ENCODE results near the gene MRPS18C.

DNA sequence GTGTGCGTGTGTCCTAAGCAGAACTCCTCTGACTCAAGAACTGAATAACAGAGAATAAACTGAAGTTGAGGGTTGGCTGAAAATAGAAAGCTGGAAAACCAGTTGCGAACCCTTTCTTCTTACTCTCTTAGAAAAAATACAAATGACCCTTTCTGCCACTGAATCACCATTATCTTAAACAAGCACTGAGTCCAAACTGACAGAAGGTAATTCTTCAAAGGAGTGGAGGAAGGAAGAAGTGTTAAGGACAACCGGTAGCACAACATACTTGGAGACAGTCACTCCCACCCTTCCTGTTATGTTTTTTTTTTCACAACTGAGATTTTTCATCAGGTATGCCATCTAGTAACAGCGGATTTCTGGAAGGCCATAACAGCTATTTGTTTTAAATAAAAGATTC is 38.3 kb upstream of the MRPS18C start:
- no peak for TF ChIP-seq POLR2AphosphoS5 (IDR thresholded peaks at IDR 0.05; ENCODE audit: low read depth, low read length)
- no peak for TF ChIP-seq POLR2A (IDR thresholded peaks at IDR 0.05; ENCODE audit: low read depth, low read length)
- TF ChIP-seq SPI1 (IDR thresholded peaks at IDR 0.05; ENCODE audit: low read depth, low read length): no peak
- no peak for TF ChIP-seq TAF1 (IDR thresholded peaks at IDR 0.05; ENCODE audit: low read depth, low read length)
- TF ChIP-seq POU2F2 (IDR thresholded peaks at IDR 0.05; ENCODE audit: low read depth, low read length): no peak
- TF ChIP-seq PAX5 (IDR thresholded peaks at IDR 0.05; ENCODE audit: insufficient read depth, low read length, severe bottlenecking): no peak

Measured in GM12891 (cell line).